Measurements from ENCODE around the gene SRGAP2B.
"Not testable (repeated sequence)": the region's sequence is repeated elsewhere in the genome, so short reads cannot be mapped to it uniquely, and the experiment has no call there.

SRGAP2B gene

GRCh38 chr1:144889450-144890115 is 205.5 kb downstream of the SRGAP2B start:
- DNase-seq (ENCODE audit: low spot score); in situ Hi-C loops (cut with MboI; ENCODE audit: low sequenced_read_pairs, unreplicated experiment): not testable (repeated sequence)

DNA sequence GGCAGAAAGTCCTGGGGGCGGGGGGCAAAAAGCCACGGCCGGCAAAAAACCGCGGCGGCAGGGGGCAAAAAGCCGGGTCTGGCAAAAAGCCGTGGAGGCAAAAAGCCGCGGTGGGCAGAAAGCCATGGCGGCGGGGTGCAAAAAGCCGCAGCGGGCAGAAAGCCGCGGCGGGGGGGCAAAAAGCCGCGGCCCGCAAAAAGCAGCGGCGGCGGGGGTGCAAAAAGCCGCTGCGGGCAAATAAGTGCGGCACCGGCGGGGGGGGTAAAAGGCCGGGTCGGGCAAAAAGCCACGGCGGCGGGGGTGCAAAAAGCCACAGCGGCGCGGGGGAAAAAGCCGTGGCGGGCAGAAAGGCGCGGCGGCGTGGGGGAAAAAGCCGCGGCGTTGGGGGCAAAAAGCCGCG is 212.1 kb downstream of the SRGAP2B start:
- DNase-seq (ENCODE audit: low spot score); in situ Hi-C loops (cut with MboI; ENCODE audit: low sequenced_read_pairs, unreplicated experiment): not testable (repeated sequence)

DNA sequence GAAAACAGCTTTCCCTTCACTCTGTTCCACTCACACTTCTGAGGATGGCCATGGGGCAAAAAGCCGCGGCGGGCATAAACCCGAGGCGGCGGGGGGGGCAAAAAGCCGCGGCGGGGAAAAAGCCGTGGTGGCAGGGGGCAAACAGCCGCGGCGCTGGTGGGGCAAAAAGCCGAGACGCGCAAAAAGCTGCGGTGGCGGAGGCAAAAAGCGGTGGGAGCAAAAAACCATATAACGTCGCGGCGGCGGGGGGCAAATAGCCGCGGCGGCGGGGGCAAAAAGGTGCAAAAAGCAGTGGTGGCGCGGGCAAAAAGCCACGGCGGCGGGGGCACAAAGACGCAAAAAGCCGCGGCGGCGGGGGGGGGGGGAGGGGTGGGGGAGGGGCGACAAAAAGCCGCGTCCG is 212.8 kb downstream of the SRGAP2B start:
- in situ Hi-C loops (cut with MboI; ENCODE audit: low sequenced_read_pairs, unreplicated experiment) = not testable (repeated sequence)

DNA sequence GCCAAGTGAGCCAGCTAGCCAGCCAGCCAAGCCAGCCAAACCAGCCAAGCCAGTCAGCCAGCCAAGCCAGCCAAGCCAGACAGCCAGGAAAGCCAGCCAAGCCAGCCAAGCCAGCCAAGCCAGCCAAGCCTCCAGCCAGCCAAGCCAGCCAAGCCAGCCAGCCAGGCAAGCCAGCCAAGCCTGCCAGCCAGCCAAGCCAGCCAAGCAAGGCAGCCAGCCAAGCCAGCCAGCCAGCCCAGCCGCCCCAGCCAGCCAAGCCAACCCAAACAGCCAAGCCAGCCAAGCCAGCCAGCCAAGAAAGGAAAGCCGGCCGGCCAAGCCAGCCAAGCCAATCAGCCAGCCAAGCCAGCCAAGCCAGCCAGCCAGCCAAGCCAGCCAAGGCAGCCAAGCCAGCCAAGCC is 236.5 kb downstream of the SRGAP2B start:
- in situ Hi-C loops (cut with MboI; ENCODE audit: low sequenced_read_pairs, unreplicated experiment); DNase-seq (ENCODE audit: low spot score): not testable (repeated sequence)

More for the DNA sequence above, 212.8 kb downstream of the SRGAP2B start:
- DNase-seq (ENCODE audit: low spot score) = not testable (repeated sequence)

Data from GM13976 (cell line).